ENCODE results near the gene SPATA31A6. TPM values are rescaled to one million over a fixed set of nuclear protein-coding genes. Genes with fewer than 3 reads are reported as not detected.

SPATA31A6 gene
- total RNA-seq, 2 donors from 2014 or later = not detected

Other genes starting within 250 kb of the SPATA31A6 start
- 10 to 100 TPM; 30.2 to 94.8 TPM for gene CNTNAP3B, start 54.2 kb upstream of the SPATA31A6 start, total RNA-seq